GM19468 (cell line): ENCODE data around the gene S1PR4.
"Not testable (repeated sequence)": the region's sequence is repeated elsewhere in the genome, so short reads cannot be mapped to it uniquely, and the experiment has no call there.

Source experiments
- ATAC-seq: cut with Tn5 transposase; IDR thresholded peaks from one replicate; pipeline ENCODE4 v1.9.1; 2021; ENCODE audit warnings: mild to moderate bottlenecking, moderate library complexity, moderate number of reproducible peaks; ENCODE audit not compliant: unreplicated experiment; ENCODE audit errors: extremely low read depth

Gene S1PR4

GRCh38 chr19:3176715-3177501 is 1.7 kb upstream of the S1PR4 start:
- ATAC-seq: no peak

GRCh38 chr19:3178973-3179738 is 587 bp downstream of the S1PR4 start:
- no peak for ATAC-seq

GRCh38 chr19:3179739-3180293 is 1.2 kb downstream of the S1PR4 start:
- ATAC-seq: no peak

GRCh38 chr19:3183721-3184641 is 5.4 kb downstream of the S1PR4 start:
- ATAC-seq: no peak

GRCh38 chr19:3184847-3185460 is 6.4 kb downstream of the S1PR4 start:
- no peak for ATAC-seq

- peak; percentile 65 for ATAC-seq
Measured at GRCh38 chr19:3185461-3186159, 7.0 kb downstream of the S1PR4 start, which contains the start of gene NCLN. TSS of gene NCLN (plus strand) at chr19:3185930. CDS start at chr19:3186031, 101 bp downstream.

GRCh38 chr19:3186160-3186688 is 7.7 kb downstream of the S1PR4 start:
- ATAC-seq: no peak

GRCh38 chr19:3186891-3187661 is 8.5 kb downstream of the S1PR4 start:
- ATAC-seq: no peak

GRCh38 chr19:3187662-3188511 is 9.3 kb downstream of the S1PR4 start:
- no peak for ATAC-seq

GRCh38 chr19:3188627-3189596 is 10.3 kb downstream of the S1PR4 start:
- no peak for ATAC-seq

GRCh38 chr19:3189702-3190469 is 11.3 kb downstream of the S1PR4 start:
- no peak for ATAC-seq

GRCh38 chr19:3190470-3190770 is 11.9 kb downstream of the S1PR4 start:
- ATAC-seq: no peak

- ATAC-seq: no peak
Measured at GRCh38 chr19:3190921-3191805, 12.6 kb downstream of the S1PR4 start.

- not testable (repeated sequence) for ATAC-seq
Measured at GRCh38 chr19:3191806-3192104, 13.2 kb downstream of the S1PR4 start.

GRCh38 chr19:3192228-3192635 is 13.7 kb downstream of the S1PR4 start:
- ATAC-seq: no peak
